Lower lobe of right lung (tissue), 2 donors: ENCODE measurements around the gene ZNF664. TPM values are rescaled to one million over a fixed set of nuclear protein-coding genes. Genes with fewer than 3 reads are reported as not detected.

Experiments
- ATAC-seq, 2 donors: fragments of 200-7000 bp; cut with Tn5 transposase; one replicate each; pipeline ENCODE4 v1.9.1; 2020 to 2022; ENCODE audit warnings: mild to moderate bottlenecking in 2 of 2, moderate library complexity in 2 of 2
- DNase-seq: peaks from one replicate; pipeline ENCODE4 v3.0.0-alpha.2; 2020
- H3K27ac ChIP-seq: fragments of 200-600 bp; one replicate; pipeline ENCODE4 v1.8.0; 2022
- H3K27me3 ChIP-seq: fragments of 200-600 bp; one replicate; pipeline ENCODE4 v1.8.0; 2022; ENCODE audit warnings: low read depth
- H3K36me3 ChIP-seq: fragments of 200-600 bp; one replicate; pipeline ENCODE4 v1.8.0; 2022; ENCODE audit warnings: mild to moderate bottlenecking
- H3K4me1 ChIP-seq: fragments of 200-600 bp; one replicate; pipeline ENCODE4 v1.8.0; 2022
- H3K4me3 ChIP-seq: fragments of 200-600 bp; one replicate; pipeline ENCODE4 v1.8.0; 2022; ENCODE audit warnings: mild to moderate bottlenecking
- H3K9me3 ChIP-seq: fragments of 200-600 bp; one replicate; pipeline ENCODE4 v1.8.0; 2022
- intact Hi-C: fragments of 100-400 bp; cut with DNase I; formaldehyde crosslinking; loops from one replicate; pipeline ENCODE4 v1.11.0; 2022
- long read RNA-seq: library from polyadenylated mRNA; unstranded; transcript quantifications from one replicate; pipeline ENCODE4 v2.0.0, GENCODE V29; 2021
- total RNA-seq: library from RNA; stranded (reverse); fragmentation: NEBNext Ultra II Directional; extraction: Animal tissue kit (Norgen Biotek cat#: 25700); gene quantifications from one replicate; pipeline ENCODE4 v1.2.1, GENCODE V29; 2021
- TF ChIP-seq, protein P1 (sequence below): fragments of 200-600 bp; IDR thresholded peaks from one replicate; pipeline ENCODE4 v1.8.0; 2022; ENCODE audit warnings: antibody characterized with exemption, mild to moderate bottlenecking
- donor health status: DM: no; HTN: yes; CAD: no; lungs with severe emphysema.

ZNF664 gene
- total RNA-seq = 84.2 TPM
- long read RNA-seq, full-length matches to known transcripts = 8 of 25 reads
- long read RNA-seq, partial matches to known transcripts = 1 of 25 reads
- long read RNA-seq, other reads (novel, unspliced or antisense) = 16 of 25 reads

DNA sequence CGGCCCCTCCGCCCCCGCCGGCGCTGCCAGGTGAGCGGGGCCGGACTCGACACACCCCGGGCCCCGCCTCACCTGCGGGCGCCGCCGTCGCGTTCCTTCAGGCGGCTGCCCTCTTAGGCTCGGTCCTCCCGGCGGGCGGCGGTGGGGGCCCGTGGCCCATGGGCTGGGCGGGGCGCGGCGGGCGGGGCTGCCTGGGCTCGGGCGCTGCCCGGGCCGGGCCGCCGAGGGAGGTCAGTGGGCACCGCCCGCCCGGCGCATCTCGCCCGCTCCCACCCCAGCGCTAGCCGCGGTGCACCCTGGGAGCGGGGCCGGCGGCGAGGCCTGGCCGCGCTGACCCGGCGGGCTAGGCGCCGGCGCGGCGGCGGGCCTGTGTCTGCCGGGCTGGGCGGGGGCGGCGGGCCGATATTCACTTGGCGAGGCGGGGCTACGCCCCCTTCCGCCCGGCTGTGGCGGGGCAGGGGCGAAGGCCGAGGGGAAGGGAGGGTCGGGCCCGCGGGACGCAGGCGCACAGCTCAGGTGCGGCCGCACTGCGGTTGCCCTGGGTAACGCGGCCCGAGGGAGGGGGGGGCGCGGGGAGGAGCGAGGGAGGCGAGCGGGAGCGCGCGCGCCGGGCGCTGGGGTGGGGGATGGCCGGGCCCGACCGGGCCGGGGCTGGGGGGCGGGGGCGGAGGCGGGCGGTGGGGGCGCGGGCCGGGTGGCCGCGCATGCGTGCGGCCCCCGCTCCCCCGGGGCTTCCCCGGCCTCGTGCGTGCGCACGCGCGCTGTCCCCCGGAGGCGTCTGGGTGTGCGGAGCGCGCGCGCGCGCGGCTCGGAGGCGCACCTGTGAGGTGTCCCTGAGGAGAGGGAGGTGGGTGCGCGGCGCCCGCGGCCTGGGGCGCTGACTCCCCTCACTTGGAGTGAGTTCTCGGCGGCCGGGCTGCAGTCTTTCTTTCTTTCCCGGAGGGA lies at the start of gene ZNF664, which contains the start of gene CCDC92:
Gene ZNF664 (plus strand): TSS at position 759 of the 945 bp plus-strand sequence. CDS start 38,930 bp downstream, outside the sequence.
Gene CCDC92 (minus strand): TSS at position 375 of the 945 bp plus-strand sequence. CDS start 28,526 bp downstream, outside the sequence.
- Histone ChIP-seq H3K36me3 (peaks cover 18% of the 10 kb centered on the region), H3K4me3 (peak within 1 kb of the TSS; percentile 93), H3K4me1 (peaks cover 37% of the 10 kb centered on the region), H3K9me3 (no peaks in the 10 kb centered on the region), H3K27ac (peak within 1 kb of the TSS; percentile 95), H3K27me3 (no peaks in the 10 kb centered on the region)
- ATAC-seq (peak; percentile 89 to 95), DNase-seq (peak; percentile 94)
- intact Hi-C loops = no loop called here
- TF ChIP-seq, protein P1, sequence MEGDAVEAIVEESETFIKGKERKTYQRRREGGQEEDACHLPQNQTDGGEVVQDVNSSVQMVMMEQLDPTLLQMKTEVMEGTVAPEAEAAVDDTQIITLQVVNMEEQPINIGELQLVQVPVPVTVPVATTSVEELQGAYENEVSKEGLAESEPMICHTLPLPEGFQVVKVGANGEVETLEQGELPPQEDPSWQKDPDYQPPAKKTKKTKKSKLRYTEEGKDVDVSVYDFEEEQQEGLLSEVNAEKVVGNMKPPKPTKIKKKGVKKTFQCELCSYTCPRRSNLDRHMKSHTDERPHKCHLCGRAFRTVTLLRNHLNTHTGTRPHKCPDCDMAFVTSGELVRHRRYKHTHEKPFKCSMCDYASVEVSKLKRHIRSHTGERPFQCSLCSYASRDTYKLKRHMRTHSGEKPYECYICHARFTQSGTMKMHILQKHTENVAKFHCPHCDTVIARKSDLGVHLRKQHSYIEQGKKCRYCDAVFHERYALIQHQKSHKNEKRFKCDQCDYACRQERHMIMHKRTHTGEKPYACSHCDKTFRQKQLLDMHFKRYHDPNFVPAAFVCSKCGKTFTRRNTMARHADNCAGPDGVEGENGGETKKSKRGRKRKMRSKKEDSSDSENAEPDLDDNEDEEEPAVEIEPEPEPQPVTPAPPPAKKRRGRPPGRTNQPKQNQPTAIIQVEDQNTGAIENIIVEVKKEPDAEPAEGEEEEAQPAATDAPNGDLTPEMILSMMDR = no peak

DNA sequence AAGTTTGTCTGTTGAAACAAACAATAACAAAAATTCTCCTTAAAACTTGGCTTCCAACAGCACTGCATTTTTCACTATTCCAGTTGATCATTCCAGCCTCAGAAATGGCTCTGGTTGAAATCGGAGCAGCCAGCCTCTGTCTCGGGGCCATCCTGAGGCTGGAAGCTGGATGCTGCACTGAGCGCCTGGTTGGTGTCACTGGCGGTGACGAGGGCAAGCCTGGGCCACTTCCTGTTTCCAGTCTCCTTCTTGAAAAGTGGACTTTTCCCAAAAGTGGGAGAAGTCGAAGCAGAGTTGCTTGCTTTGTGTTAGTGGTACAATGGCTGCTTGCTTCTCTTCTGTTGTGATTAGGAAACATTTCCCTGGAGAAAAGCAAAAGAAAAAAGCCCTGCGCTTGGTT lies 49.1 kb upstream of the ZNF664 start:
- no peaks in the 10 kb centered on the region for H3K9me3 ChIP-seq
- intact Hi-C loops = no loop called here
- H3K4me3 ChIP-seq = no peak overlapping the region
- H3K36me3 ChIP-seq = no peaks in the 10 kb centered on the region
- no peak for DNase-seq
- H3K4me1 ChIP-seq = no peaks in the 10 kb centered on the region
- TF ChIP-seq, protein P1 = no peak
- ATAC-seq = no peak
- no peaks in the 10 kb centered on the region for H3K27me3 ChIP-seq
- H3K27ac ChIP-seq = no peak overlapping the region

DNA sequence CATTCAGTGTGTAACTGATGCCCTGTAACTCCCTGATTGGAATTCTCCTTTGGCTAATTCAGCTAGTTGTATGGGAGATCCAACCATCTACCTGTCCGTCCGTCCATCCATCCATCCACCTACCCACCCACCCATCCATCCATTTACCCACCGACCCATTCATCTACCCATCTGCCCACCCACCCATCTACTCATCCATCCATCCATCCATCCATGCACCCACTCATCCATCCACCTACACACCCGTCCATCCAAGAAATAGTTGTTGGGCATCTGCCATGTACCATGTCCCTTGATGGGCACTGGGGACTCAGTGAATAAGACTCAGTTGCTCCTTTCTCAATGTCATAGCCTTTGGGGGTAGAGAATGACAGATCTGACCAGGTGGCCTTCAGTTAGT lies 48.5 kb upstream of the ZNF664 start:
- H3K27me3 ChIP-seq = no peaks in the 10 kb centered on the region
- intact Hi-C loops = no loop called here
- ATAC-seq (no peak), DNase-seq (no peak)
- TF ChIP-seq, protein P1 = no peak
- no peaks in the 10 kb centered on the region for H3K4me1 ChIP-seq
- H3K36me3 ChIP-seq = no peaks in the 10 kb centered on the region
- no peaks in the 10 kb centered on the region for H3K9me3 ChIP-seq
- H3K4me3 ChIP-seq = no peak overlapping the region
- no peak overlapping the region for H3K27ac ChIP-seq

DNA sequence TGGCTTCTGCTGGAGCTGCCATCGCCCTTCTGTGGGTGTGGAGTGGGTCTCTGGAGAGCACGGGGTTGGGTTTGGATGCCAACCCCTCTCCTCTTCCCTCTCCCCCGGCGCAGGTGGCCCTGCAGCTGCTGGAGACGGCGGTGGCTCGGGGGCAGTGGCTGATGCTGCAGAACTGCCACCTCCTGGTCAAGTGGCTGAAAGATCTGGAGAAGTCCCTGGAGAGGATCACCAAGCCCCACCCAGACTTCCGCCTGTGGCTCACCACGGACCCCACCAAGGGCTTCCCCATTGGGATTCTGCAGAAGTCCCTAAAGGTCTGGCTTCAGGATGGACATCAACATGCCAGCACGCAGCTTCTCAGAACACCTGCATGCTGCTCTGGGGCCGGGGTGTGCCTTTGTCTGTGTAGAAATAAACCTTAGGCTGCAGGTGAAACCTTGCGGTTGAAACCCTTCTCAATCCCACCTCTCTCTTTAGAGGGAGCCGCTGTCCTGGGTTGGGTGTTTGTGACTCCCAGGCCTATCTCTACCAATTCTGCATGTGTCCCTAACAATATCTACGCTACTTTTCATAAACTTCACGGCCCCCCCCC lies 44.6 kb upstream of the ZNF664 start:
- intact Hi-C loops = no loop called here

DNA sequence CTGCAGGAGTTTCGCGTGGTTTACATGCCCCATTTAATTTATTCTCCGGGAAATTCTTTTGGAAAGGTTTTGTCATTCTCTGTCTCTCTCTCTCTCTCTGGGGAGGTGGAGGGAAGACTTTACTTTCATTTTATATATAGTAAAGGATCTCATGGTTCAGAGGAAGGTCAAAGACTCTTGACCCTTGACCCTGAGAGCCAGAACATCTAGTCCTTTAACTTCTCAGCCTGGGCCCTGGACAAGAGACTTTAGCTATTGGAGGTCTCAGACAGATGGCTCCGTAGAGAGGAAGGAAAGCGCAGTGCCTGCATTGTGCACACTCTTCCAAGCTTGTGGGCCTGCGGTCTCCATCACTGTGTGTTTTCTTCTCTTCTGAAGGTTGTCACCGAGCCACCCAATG lies 44.1 kb upstream of the ZNF664 start:
- TF ChIP-seq, protein P1 = no peak
- no peak overlapping the region for H3K27ac ChIP-seq
- H3K36me3 ChIP-seq = no peaks in the 10 kb centered on the region
- H3K4me1 ChIP-seq = no peaks in the 10 kb centered on the region
- intact Hi-C loops = no loop called here
- DNase-seq (no peak), ATAC-seq (no peak)
- H3K27me3 ChIP-seq = no peaks in the 10 kb centered on the region
- no peak overlapping the region for H3K4me3 ChIP-seq
- no peaks in the 10 kb centered on the region for H3K9me3 ChIP-seq

More for the DNA sequence above, 44.6 kb upstream of the ZNF664 start:
- H3K4me1 ChIP-seq = no peaks in the 10 kb centered on the region
- H3K36me3 ChIP-seq = no peaks in the 10 kb centered on the region
- no peak overlapping the region for H3K27ac ChIP-seq
- ATAC-seq = no peak
- TF ChIP-seq, protein P1 = no peak
- H3K4me3 ChIP-seq = no peak overlapping the region
- no peaks in the 10 kb centered on the region for H3K27me3 ChIP-seq
- no peak for DNase-seq
- H3K9me3 ChIP-seq = no peaks in the 10 kb centered on the region
